SK-N-SH treated with all-trans-retinoic acid at 6 μM for 48 hours (cell line): Measurements from ENCODE around the gene ASTN2.

Experiments
- ATAC-seq: fragments of 200-7000 bp; cut with Tn5 transposase; 3 replicates; pipeline ENCODE4 v1.9.1; 2020; ENCODE audit warnings: mild to moderate bottlenecking, moderate library complexity
- ARNTL ChIP-seq: fragments of 450-650 bp; formaldehyde crosslinking; IDR thresholded peaks from 2 replicates; pipeline ENCODE4 v1.5.0; 2020; ENCODE audit warnings: low read depth, mild to moderate bottlenecking, moderate library complexity, borderline replicate concordance
- BACH2 ChIP-seq: fragments of 250-450 bp; sonication (Bioruptor Pico); IDR thresholded peaks from 2 replicates; pipeline ENCODE4 v1.9.0; 2021; ENCODE audit warnings: mild to moderate bottlenecking, borderline replicate concordance
- CREB5 ChIP-seq: fragments of 250-450 bp; sonication (Bioruptor Pico); IDR thresholded peaks from 2 replicates; pipeline ENCODE4 v1.5.1; 2020; ENCODE audit warnings: low read depth, mild to moderate bottlenecking, moderate library complexity
- CSDC2 ChIP-seq: fragments of 250-450 bp; sonication (Bioruptor Pico); IDR thresholded peaks from 2 replicates; pipeline ENCODE4 v1.5.0; 2020; ENCODE audit warnings: mild to moderate bottlenecking, moderate library complexity
- CSRNP3 ChIP-seq: fragments of 250-450 bp; sonication (Bioruptor Pico); IDR thresholded peaks from 2 replicates; pipeline ENCODE4 v1.5.1; 2021; ENCODE audit warnings: mild to moderate bottlenecking, moderate library complexity
- ESRRG ChIP-seq: fragments of 250-450 bp; sonication (Bioruptor Pico); IDR thresholded peaks from 2 replicates; pipeline ENCODE4 v1.6.1; 2021; ENCODE audit warnings: mild to moderate bottlenecking
- GLIS3 ChIP-seq: fragments of 250-450 bp; sonication (Bioruptor Pico); IDR thresholded peaks from 2 replicates; pipeline ENCODE4 v1.5.0; 2020; ENCODE audit warnings: mild to moderate bottlenecking, moderate library complexity
- ISL1 ChIP-seq: fragments of 250-450 bp; sonication (Bioruptor Pico); IDR thresholded peaks from 2 replicates; pipeline ENCODE4 v2.1.2; 2022; ENCODE audit warnings: mild to moderate bottlenecking, moderate library complexity
- OSR1 ChIP-seq: fragments of 250-450 bp; sonication (Bioruptor Pico); IDR thresholded peaks from 2 replicates; pipeline ENCODE4 v1.8.0; 2022; ENCODE audit warnings: moderate library complexity, mild to moderate bottlenecking, inconsistent platforms
- RARB ChIP-seq: fragments of 250-450 bp; sonication (Bioruptor Pico); IDR thresholded peaks from 2 replicates; pipeline ENCODE4 v1.8.0; 2021; ENCODE audit warnings: mild to moderate bottlenecking, moderate library complexity
- SNAI2 ChIP-seq: fragments of 250-450 bp; sonication (Bioruptor Pico); IDR thresholded peaks from 2 replicates; pipeline ENCODE4 v1.5.0; 2020; ENCODE audit warnings: mild to moderate bottlenecking, moderate library complexity
- TCF4 ChIP-seq: fragments of 250-450 bp; sonication (Bioruptor Pico); IDR thresholded peaks from 2 replicates; pipeline ENCODE4 v1.8.0; 2021; ENCODE audit warnings: mild to moderate bottlenecking, moderate library complexity, borderline replicate concordance
- TOX ChIP-seq: fragments of 250-450 bp; sonication (Bioruptor Pico); IDR thresholded peaks from 2 replicates; pipeline ENCODE4 v1.8.0; 2021; ENCODE audit warnings: mild to moderate bottlenecking, moderate library complexity, borderline replicate concordance
- ZFP30 ChIP-seq: fragments of 450-650 bp; formaldehyde crosslinking; IDR thresholded peaks from 2 replicates; pipeline ENCODE4 v1.5.0; 2022; ENCODE audit warnings: mild to moderate bottlenecking, moderate library complexity
- ZNF565 ChIP-seq: fragments of 450-650 bp; formaldehyde crosslinking; conservative IDR thresholded peaks from 2 replicates; pipeline ENCODE4 v1.5.0; 2020; ENCODE audit warnings: low read depth, mild to moderate bottlenecking, moderate library complexity
- ZNF70 ChIP-seq: fragments of 450-650 bp; formaldehyde crosslinking; IDR thresholded peaks from 2 replicates; pipeline ENCODE4 v1.5.0; 2020; ENCODE audit warnings: mild to moderate bottlenecking, moderate library complexity
- ZNF8 ChIP-seq: fragments of 450-650 bp; formaldehyde crosslinking; IDR thresholded peaks from 2 replicates; pipeline ENCODE4 v1.5.0; 2020; ENCODE audit warnings: mild to moderate bottlenecking, moderate library complexity
- TF ChIP-seq, protein P1 (sequence below): fragments of 250-450 bp; sonication (Bioruptor Pico); IDR thresholded peaks from 2 replicates; pipeline ENCODE4 v1.8.0; 2020; ENCODE audit warnings: mild to moderate bottlenecking, moderate library complexity, borderline replicate concordance
- TF ChIP-seq, protein P2 (sequence below): fragments of 250-450 bp; sonication (Bioruptor Pico); IDR thresholded peaks from 2 replicates; pipeline ENCODE4 v1.5.0; 2020; ENCODE audit warnings: mild to moderate bottlenecking, moderate library complexity

The ASTN2 gene

GRCh38 chr9:116476935-116477381, 937.9 kb downstream of the ASTN2 start:
- TF ChIP-seq OSR1 (CRISPR knock-in tag) (no peak), ZFP30 (CRISPR knock-in tag) (no peak), TCF4 (CRISPR knock-in tag) (no peak), BACH2 (CRISPR knock-in tag) (no peak), ISL1 (CRISPR knock-in tag) (no peak), SNAI2 (no peak), GLIS3 (CRISPR knock-in tag) (no peak), ZNF8 (CRISPR knock-in tag) (no peak), CREB5 (no peak), CSRNP3 (CRISPR knock-in tag) (no peak), CSDC2 (no peak), ZNF70 (CRISPR knock-in tag) (no peak), TOX (CRISPR knock-in tag) (no peak), ESRRG (no peak)
- TF ChIP-seq, protein P1, sequence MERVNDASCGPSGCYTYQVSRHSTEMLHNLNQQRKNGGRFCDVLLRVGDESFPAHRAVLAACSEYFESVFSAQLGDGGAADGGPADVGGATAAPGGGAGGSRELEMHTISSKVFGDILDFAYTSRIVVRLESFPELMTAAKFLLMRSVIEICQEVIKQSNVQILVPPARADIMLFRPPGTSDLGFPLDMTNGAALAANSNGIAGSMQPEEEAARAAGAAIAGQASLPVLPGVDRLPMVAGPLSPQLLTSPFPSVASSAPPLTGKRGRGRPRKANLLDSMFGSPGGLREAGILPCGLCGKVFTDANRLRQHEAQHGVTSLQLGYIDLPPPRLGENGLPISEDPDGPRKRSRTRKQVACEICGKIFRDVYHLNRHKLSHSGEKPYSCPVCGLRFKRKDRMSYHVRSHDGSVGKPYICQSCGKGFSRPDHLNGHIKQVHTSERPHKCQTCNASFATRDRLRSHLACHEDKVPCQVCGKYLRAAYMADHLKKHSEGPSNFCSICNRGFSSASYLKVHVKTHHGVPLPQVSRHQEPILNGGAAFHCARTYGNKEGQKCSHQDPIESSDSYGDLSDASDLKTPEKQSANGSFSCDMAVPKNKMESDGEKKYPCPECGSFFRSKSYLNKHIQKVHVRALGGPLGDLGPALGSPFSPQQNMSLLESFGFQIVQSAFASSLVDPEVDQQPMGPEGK, result no peak
- TF ChIP-seq, protein P2, sequence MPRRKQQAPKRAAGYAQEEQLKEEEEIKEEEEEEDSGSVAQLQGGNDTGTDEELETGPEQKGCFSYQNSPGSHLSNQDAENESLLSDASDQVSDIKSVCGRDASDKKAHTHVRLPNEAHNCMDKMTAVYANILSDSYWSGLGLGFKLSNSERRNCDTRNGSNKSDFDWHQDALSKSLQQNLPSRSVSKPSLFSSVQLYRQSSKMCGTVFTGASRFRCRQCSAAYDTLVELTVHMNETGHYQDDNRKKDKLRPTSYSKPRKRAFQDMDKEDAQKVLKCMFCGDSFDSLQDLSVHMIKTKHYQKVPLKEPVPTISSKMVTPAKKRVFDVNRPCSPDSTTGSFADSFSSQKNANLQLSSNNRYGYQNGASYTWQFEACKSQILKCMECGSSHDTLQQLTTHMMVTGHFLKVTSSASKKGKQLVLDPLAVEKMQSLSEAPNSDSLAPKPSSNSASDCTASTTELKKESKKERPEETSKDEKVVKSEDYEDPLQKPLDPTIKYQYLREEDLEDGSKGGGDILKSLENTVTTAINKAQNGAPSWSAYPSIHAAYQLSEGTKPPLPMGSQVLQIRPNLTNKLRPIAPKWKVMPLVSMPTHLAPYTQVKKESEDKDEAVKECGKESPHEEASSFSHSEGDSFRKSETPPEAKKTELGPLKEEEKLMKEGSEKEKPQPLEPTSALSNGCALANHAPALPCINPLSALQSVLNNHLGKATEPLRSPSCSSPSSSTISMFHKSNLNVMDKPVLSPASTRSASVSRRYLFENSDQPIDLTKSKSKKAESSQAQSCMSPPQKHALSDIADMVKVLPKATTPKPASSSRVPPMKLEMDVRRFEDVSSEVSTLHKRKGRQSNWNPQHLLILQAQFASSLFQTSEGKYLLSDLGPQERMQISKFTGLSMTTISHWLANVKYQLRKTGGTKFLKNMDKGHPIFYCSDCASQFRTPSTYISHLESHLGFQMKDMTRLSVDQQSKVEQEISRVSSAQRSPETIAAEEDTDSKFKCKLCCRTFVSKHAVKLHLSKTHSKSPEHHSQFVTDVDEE, result no peak
- ATAC-seq, result no peak

- TF ChIP-seq TOX (CRISPR knock-in tag) (no peak), SNAI2 (no peak), OSR1 (CRISPR knock-in tag) (no peak), GLIS3 (CRISPR knock-in tag) (no peak), ZNF565 (CRISPR knock-in tag) (no peak), ZNF8 (CRISPR knock-in tag) (no peak)
- TF ChIP-seq, protein P2, result no peak
Measured at GRCh38 chr9:116476002-116476401, 938.9 kb downstream of the ASTN2 start.

GRCh38 chr9:116475201-116475600, 939.7 kb downstream of the ASTN2 start:
- no peak for ATAC-seq
- TF ChIP-seq OSR1 (CRISPR knock-in tag) (no peak), ARNTL (CRISPR knock-in tag) (no peak), RARB (CRISPR knock-in tag) (no peak), TOX (CRISPR knock-in tag) (no peak), ZNF565 (CRISPR knock-in tag) (no peak)
- TF ChIP-seq, protein P2, result no peak

More at GRCh38 chr9:116476002-116476401, 938.9 kb downstream of the ASTN2 start:
- ATAC-seq, result no peak
